ENCODE data around the gene FHL3.

FHL3 gene

GRCh38 chr1:38037221-38037939, 32.1 kb upstream of the FHL3 start:
- in situ Hi-C loops (cut with MboI; ENCODE audit: low sequenced_read_pairs), result loop anchor here (25.0 kb wide), 1 partner anchor 550 kb away; no protein-coding TSS in a partner anchor

- in situ Hi-C loops (cut with MboI; ENCODE audit: low sequenced_read_pairs), result loop anchor here (25.0 kb wide), 1 partner anchor 552 kb away; no protein-coding TSS in a partner anchor
These were observed 29.6 kb upstream of the FHL3 start for GRCh38 chr1:38034871-38035270.

- in situ Hi-C loops (cut with MboI; ENCODE audit: low sequenced_read_pairs), result loop anchor here (25.0 kb wide), 1 partner anchor 554 kb away; no protein-coding TSS in a partner anchor
These were observed 27.7 kb upstream of the FHL3 start for GRCh38 chr1:38032992-38033391.

- in situ Hi-C loops (cut with MboI; ENCODE audit: low sequenced_read_pairs), result loop anchor here (25.0 kb wide), 1 partner anchor 556 kb away; no protein-coding TSS in a partner anchor
These were observed 26.2 kb upstream of the FHL3 start for GRCh38 chr1:38031513-38031866.

GRCh38 chr1:38030596-38031512, 25.5 kb upstream of the FHL3 start:
- in situ Hi-C loops (cut with MboI; ENCODE audit: low sequenced_read_pairs), result loop anchor here (25.0 kb wide), 1 partner anchor 556 kb away; no protein-coding TSS in a partner anchor

GRCh38 chr1:38029685-38030511, 24.6 kb upstream of the FHL3 start:
- in situ Hi-C loops (cut with MboI; ENCODE audit: low sequenced_read_pairs), result loop anchor here (25.0 kb wide), 1 partner anchor 557 kb away; no protein-coding TSS in a partner anchor

GRCh38 chr1:38029081-38029681, 23.9 kb upstream of the FHL3 start:
- in situ Hi-C loops (cut with MboI; ENCODE audit: low sequenced_read_pairs), result loop anchor here (25.0 kb wide), 1 partner anchor 558 kb away; no protein-coding TSS in a partner anchor

- in situ Hi-C loops (cut with MboI; ENCODE audit: low sequenced_read_pairs), result loop anchor here (25.0 kb wide), 1 partner anchor 559 kb away; no protein-coding TSS in a partner anchor
These were observed 23.4 kb upstream of the FHL3 start for GRCh38 chr1:38028671-38029070.

- in situ Hi-C loops (cut with MboI; ENCODE audit: low sequenced_read_pairs), result loop anchor here (25.0 kb wide), 1 partner anchor 559 kb away; no protein-coding TSS in a partner anchor
These were observed 22.8 kb upstream of the FHL3 start for GRCh38 chr1:38028105-38028591.

- in situ Hi-C loops (cut with MboI; ENCODE audit: low sequenced_read_pairs), result loop anchor here (25.0 kb wide), 1 partner anchor 560 kb away; no protein-coding TSS in a partner anchor
These were observed 22.1 kb upstream of the FHL3 start for GRCh38 chr1:38027201-38028104.

GRCh38 chr1:38026592-38027200, 21.4 kb upstream of the FHL3 start:
- in situ Hi-C loops (cut with MboI; ENCODE audit: low sequenced_read_pairs), result loop anchor here (25.0 kb wide), 1 partner anchor 561 kb away; no protein-coding TSS in a partner anchor

- in situ Hi-C loops (cut with MboI; ENCODE audit: low sequenced_read_pairs), result loop anchor here (25.0 kb wide), 1 partner anchor 562 kb away; no protein-coding TSS in a partner anchor
These were observed 20.4 kb upstream of the FHL3 start for GRCh38 chr1:38025664-38026063.

- in situ Hi-C loops (cut with MboI; ENCODE audit: low sequenced_read_pairs), result loop anchor here (25.0 kb wide), 1 partner anchor 562 kb away; no protein-coding TSS in a partner anchor
These were observed 19.9 kb upstream of the FHL3 start for GRCh38 chr1:38025233-38025632.

GRCh38 chr1:38022810-38023209, 17.5 kb upstream of the FHL3 start:
- in situ Hi-C loops (cut with MboI; ENCODE audit: low sequenced_read_pairs), result loop anchor here (25.0 kb wide), 1 partner anchor 814 kb away; no protein-coding TSS in a partner anchor

GRCh38 chr1:38021969-38022368, 16.7 kb upstream of the FHL3 start:
- in situ Hi-C loops (cut with MboI; ENCODE audit: low sequenced_read_pairs), result loop anchor here (25.0 kb wide), 1 partner anchor 815 kb away; no protein-coding TSS in a partner anchor

- in situ Hi-C loops (cut with MboI; ENCODE audit: low sequenced_read_pairs), result loop anchor here (25.0 kb wide), 1 partner anchor 817 kb away; no protein-coding TSS in a partner anchor
These were observed 15.1 kb upstream of the FHL3 start for GRCh38 chr1:38020396-38020795.

- in situ Hi-C loops (cut with MboI; ENCODE audit: low sequenced_read_pairs), result loop anchor here (25.0 kb wide), 1 partner anchor 818 kb away; no protein-coding TSS in a partner anchor
These were observed 13.6 kb upstream of the FHL3 start for GRCh38 chr1:38018864-38019343.
